Esophagus squamous epithelium (tissue), 5 donors: ENCODE measurements around the gene UTP4. TPM values are rescaled to one million over a fixed set of nuclear protein-coding genes. Genes with fewer than 3 reads are reported as not detected.
"Not testable (repeated sequence)": the region's sequence is repeated elsewhere in the genome, so short reads cannot be mapped to it uniquely, and the experiment has no call there.

Experiments
- DNase-seq: peaks from one replicate; lab custom pipeline; 2025; lab: John Stamatoyannopoulos, UW
- H3K27ac ChIP-seq, 4 donors: fragments of 200-600 bp; sonication (generic); one replicate each; pipeline ENCODE4 v1.5.1; 2016 to 2019; ENCODE audit warnings: mild to moderate bottlenecking in 1 of 4
- H3K27me3 ChIP-seq, 4 donors: fragments of 200-600 bp; sonication (generic); 1 replicate in 3 of 4; 2 replicates in 1 of 4; pipeline versions ENCODE4 v1.5.1 to v1.6.0; 2017 to 2021; ENCODE audit warnings: antibody characterized with exemption in 1 of 4
- H3K36me3 ChIP-seq, 3 donors: fragments of 200-600 bp; sonication (generic); one replicate each; pipeline ENCODE4 v1.5.1; 2016 to 2019
- H3K4me1 ChIP-seq, 3 donors: fragments of 200-600 bp; sonication (generic); one replicate each; pipeline ENCODE4 v1.5.1; 2017 to 2019
- H3K4me3 ChIP-seq, 4 donors: fragments of 200-600 bp; sonication (generic); 1 replicate in 3 of 4; 2 replicates in 1 of 4; pipeline ENCODE4 v1.5.1; 2016 to 2019; ENCODE audit warnings: mild to moderate bottlenecking in 2 of 4, moderate library complexity in 1 of 4
- H3K9me3 ChIP-seq, 3 donors: fragments of 200-600 bp; sonication (generic); one replicate each; pipeline ENCODE4 v1.5.1; 2016 to 2019
- POLR2A ChIP-seq, 4 donors: fragments of 450-650 bp; IDR thresholded peaks; one replicate each; pipeline ENCODE4 v1.6.1; 2017; ENCODE audit warnings: antibody characterized with exemption in 4 of 4, mild to moderate bottlenecking in 4 of 4, moderate library complexity in 3 of 4
- WGBS, 2 donors: methylation state at CpG; one replicate each; pipeline ENCODE4 v1.1.5; 2018; 5-methylcytosine and 5-hydroxymethylcytosine counted together
- intact Hi-C: fragments of 100-400 bp; cut with DNase I; formaldehyde crosslinking; loops from one replicate; pipeline ENCODE4 v1.15.0; 2022
- total RNA-seq, 4 donors: library from RNA; depleted of rRNA; stranded (reverse); fragments of >200 nt; gene quantifications; one replicate each; pipeline ENCODE4 v1.1.0, GENCODE V29; 2016
- TF ChIP-seq, protein P1 (sequence below), 6 experiments: fragments of 450-650 bp in 4 of 6; fragments of 200-600 bp in 2 of 6; sonication (generic) in 2 of 6; IDR thresholded peaks; one replicate each; pipeline ENCODE4 v1.5.1; 2016 to 2019; ENCODE audit warnings: antibody characterized with exemption in 6 of 6, mild to moderate bottlenecking in 4 of 6, moderate library complexity in 4 of 6
- donor health status: DM: yes; HTN: yes; CAD: no.

Gene UTP4
- total RNA-seq, 4 donors from 2014 or later = 18.3 to 42.2 (median 28.6) TPM

GRCh38 chr16:69143116-69143515 lies 10.7 kb downstream of the UTP4 start:
- Histone ChIP-seq H3K4me1 (no peaks in the 10 kb centered on the region), H3K9me3 (no peaks in the 10 kb centered on the region), H3K4me3 (no peak overlapping the region), H3K27ac (no peak overlapping the region), H3K27me3 (no peaks in the 10 kb centered on the region), H3K36me3 (peaks cover 0 to 100% (median 35%) of the 10 kb centered on the region in 3 donors)
- no peak for TF ChIP-seq POLR2A (IDR thresholded peaks at IDR 0.05)
- TF ChIP-seq, protein P1, sequence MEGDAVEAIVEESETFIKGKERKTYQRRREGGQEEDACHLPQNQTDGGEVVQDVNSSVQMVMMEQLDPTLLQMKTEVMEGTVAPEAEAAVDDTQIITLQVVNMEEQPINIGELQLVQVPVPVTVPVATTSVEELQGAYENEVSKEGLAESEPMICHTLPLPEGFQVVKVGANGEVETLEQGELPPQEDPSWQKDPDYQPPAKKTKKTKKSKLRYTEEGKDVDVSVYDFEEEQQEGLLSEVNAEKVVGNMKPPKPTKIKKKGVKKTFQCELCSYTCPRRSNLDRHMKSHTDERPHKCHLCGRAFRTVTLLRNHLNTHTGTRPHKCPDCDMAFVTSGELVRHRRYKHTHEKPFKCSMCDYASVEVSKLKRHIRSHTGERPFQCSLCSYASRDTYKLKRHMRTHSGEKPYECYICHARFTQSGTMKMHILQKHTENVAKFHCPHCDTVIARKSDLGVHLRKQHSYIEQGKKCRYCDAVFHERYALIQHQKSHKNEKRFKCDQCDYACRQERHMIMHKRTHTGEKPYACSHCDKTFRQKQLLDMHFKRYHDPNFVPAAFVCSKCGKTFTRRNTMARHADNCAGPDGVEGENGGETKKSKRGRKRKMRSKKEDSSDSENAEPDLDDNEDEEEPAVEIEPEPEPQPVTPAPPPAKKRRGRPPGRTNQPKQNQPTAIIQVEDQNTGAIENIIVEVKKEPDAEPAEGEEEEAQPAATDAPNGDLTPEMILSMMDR (IDR thresholded peaks at IDR 0.05) = no peak
- 81 to 86% methylated on average over 7 to 11 of the region's 11 CpGs for WGBS, 2 donors
- no peak for DNase-seq
- intact Hi-C loops = no loop called here

- TF ChIP-seq, protein P1 (IDR thresholded peaks at IDR 0.05) = no peak
- DNase-seq = no peak
- intact Hi-C loops = no loop called here
- H3K9me3 ChIP-seq = no peaks in the 10 kb centered on the region
- peaks cover 0 to 96% (median 24%) of the 10 kb centered on the region in 3 donors for H3K36me3 ChIP-seq
- no peak overlapping the region for H3K27ac ChIP-seq
- H3K4me3 ChIP-seq = no peak overlapping the region
- no peaks in the 10 kb centered on the region for H3K4me1 ChIP-seq
- no peaks in the 10 kb centered on the region for H3K27me3 ChIP-seq
- 84 to 85% methylated on average over 4 of the region's 4 CpGs for WGBS, 2 donors
These were observed 13.2 kb downstream of the UTP4 start for GRCh38 chr16:69145658-69146057.

- WGBS, 2 donors = 75 to 76% methylated on average over 7 to 9 of the region's 9 CpGs
- intact Hi-C loops = loop anchor here (5.0 kb wide), 1 partner anchor 143 kb away; no protein-coding TSS in a partner anchor
- not testable (repeated sequence) for H3K27ac ChIP-seq, DNase-seq, H3K27me3 ChIP-seq, H3K9me3 ChIP-seq, H3K4me1 ChIP-seq, H3K4me3 ChIP-seq
- peaks cover 0 to 96% (median 32%) of the 10 kb centered on the region in 3 donors for H3K36me3 ChIP-seq
These were observed 17.2 kb downstream of the UTP4 start for GRCh38 chr16:69149621-69150020.

GRCh38 chr16:69150146-69150865 lies 17.9 kb downstream of the UTP4 start:
- Histone ChIP-seq H3K27me3 (no peaks in the 10 kb centered on the region), H3K36me3 (peaks cover 2 to 96% (median 36%) of the 10 kb centered on the region in 3 donors), H3K9me3 (no peaks in the 10 kb centered on the region), H3K27ac (peak overlapping the region in 1 of 4 donors; percentile 20), H3K4me3 (no peak overlapping the region), H3K4me1 (no peaks in the 10 kb centered on the region)
- 58 to 59% methylated on average over 16 of the region's 16 CpGs for WGBS, 2 donors
- DNase-seq = no peak
- intact Hi-C loops = loop anchor here (5.0 kb wide), 1 partner anchor 142 kb away; no protein-coding TSS in a partner anchor
- no peak for TF ChIP-seq POLR2A (IDR thresholded peaks at IDR 0.05)
- TF ChIP-seq, protein P1 (IDR thresholded peaks at IDR 0.05) = peak; percentile 43 to 81 (median 74)

DNA sequence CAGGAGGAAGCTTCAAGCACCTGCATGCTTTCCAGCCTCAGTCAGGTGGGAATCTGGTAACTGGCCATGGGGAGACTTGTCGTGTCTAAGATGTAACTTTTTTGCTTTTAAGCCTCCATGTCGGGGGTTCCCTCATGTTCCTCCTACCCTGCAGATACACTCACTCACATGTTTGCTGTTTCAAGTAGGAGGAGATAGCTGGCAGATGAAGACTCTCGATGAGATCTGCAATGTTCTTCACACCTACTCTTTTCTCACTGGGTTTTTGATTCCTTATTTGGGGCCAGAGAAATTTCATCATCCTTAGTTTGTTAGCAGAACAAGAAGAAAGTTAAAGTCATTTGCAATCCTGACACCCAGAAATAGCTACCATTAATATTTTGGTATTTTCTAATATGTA lies 24.7 kb downstream of the UTP4 start:
- peaks cover 8 to 100% (median 49%) of the 10 kb centered on the region in 3 donors for H3K36me3 ChIP-seq
- no peak overlapping the region for H3K4me3 ChIP-seq
- H3K9me3 ChIP-seq = no peaks in the 10 kb centered on the region
- no peak for DNase-seq
- H3K27ac ChIP-seq = no peak overlapping the region
- TF ChIP-seq POLR2A (IDR thresholded peaks at IDR 0.05) = no peak
- TF ChIP-seq, protein P1 (IDR thresholded peaks at IDR 0.05) = no peak
- 77 to 83% methylated on average over 3 of the region's 3 CpGs for whole genome bisulfite sequencing, 2 donors
- no peaks in the 10 kb centered on the region for H3K4me1 ChIP-seq
- H3K27me3 ChIP-seq = no peaks in the 10 kb centered on the region
- intact Hi-C loops = no loop called here
